COR-L47 (cell line): ENCODE data around the gene TMEM205.
A peak's percentile ranks its signal among the peaks of the same experiment; 100 is the strongest.
"Not testable (repeated sequence)": the region's sequence is repeated elsewhere in the genome, so short reads cannot be mapped to it uniquely, and the experiment has no call there.

ENCODE experiments used
- DNase-seq: peaks from one replicate; lab custom pipeline; 2025; lab: John Stamatoyannopoulos, UW

The TMEM205 gene

GRCh38 chr19:11339254-11340098 lies 6.6 kb downstream of the TMEM205 start, which contains the start of gene RAB3D:
RAB3D (minus strand) TSS chr19:11339657; CDS start chr19:11337399, 2,258 bp downstream.
- peak; percentile 81 for DNase-seq

- DNase-seq: no peak
Measured at GRCh38 chr19:11338569-11339253, 7.4 kb downstream of the TMEM205 start.

GRCh38 chr19:11338121-11338520 lies 7.9 kb downstream of the TMEM205 start:
- DNase-seq: no peak

GRCh38 chr19:11337080-11337479 lies 9.0 kb downstream of the TMEM205 start:
- no peak for DNase-seq

GRCh38 chr19:11335449-11336146 lies 10.5 kb downstream of the TMEM205 start:
- no peak for DNase-seq

- DNase-seq: not testable (repeated sequence)
Measured at GRCh38 chr19:11333838-11334237, 12.2 kb downstream of the TMEM205 start.

- no peak for DNase-seq
Measured at GRCh38 chr19:11332822-11333221, 13.2 kb downstream of the TMEM205 start.

- no peak for DNase-seq
Measured at GRCh38 chr19:11331502-11331901, 14.6 kb downstream of the TMEM205 start.

- DNase-seq: no peak
Measured at GRCh38 chr19:11330127-11330526, 15.9 kb downstream of the TMEM205 start.

GRCh38 chr19:11325544-11325943 lies 20.5 kb downstream of the TMEM205 start:
- no peak for DNase-seq

GRCh38 chr19:11324748-11325389 lies 21.2 kb downstream of the TMEM205 start:
- DNase-seq: no peak

- peak; percentile 79 for DNase-seq
Measured at GRCh38 chr19:11324079-11324661, 21.9 kb downstream of the TMEM205 start.

- no peak for DNase-seq
Measured at GRCh38 chr19:11323601-11324078, 22.4 kb downstream of the TMEM205 start.

GRCh38 chr19:11322269-11323024 lies 23.6 kb downstream of the TMEM205 start:
- DNase-seq: no peak

- DNase-seq: no peak
Measured at GRCh38 chr19:11321191-11322126, 24.6 kb downstream of the TMEM205 start.

GRCh38 chr19:11320278-11320995 lies 25.6 kb downstream of the TMEM205 start:
- not testable (repeated sequence) for DNase-seq

- DNase-seq: no peak
Measured at GRCh38 chr19:11306337-11306736, 39.7 kb downstream of the TMEM205 start.

- no peak for DNase-seq
Measured at GRCh38 chr19:11304936-11305335, 41.1 kb downstream of the TMEM205 start.

GRCh38 chr19:11300811-11301120 lies 45.3 kb downstream of the TMEM205 start:
- DNase-seq: no peak
